Mesothelial cell of epicardium (in vitro differentiated cells): Measurements from ENCODE around the gene NUP93. TPM values are rescaled to one million over a fixed set of nuclear protein-coding genes. Genes with fewer than 3 reads are reported as not detected.

ENCODE experiments used
- DNase-seq, 2 experiments: peaks; one replicate each; pipeline ENCODE4 v3.0.0; 2021; ENCODE audit warnings: low spot score in 2 of 2; ENCODE audit not compliant: unreplicated experiment in 2 of 2
- H3K27ac Mint-ChIP-seq: 2 replicates; pipeline ENCODE4 v1.8.0; 2021; ENCODE audit warnings: mixed read lengths
- H3K27me3 Mint-ChIP-seq: 2 replicates; pipeline ENCODE4 v1.8.0; 2021; ENCODE audit warnings: low read depth, mixed read lengths
- H3K36me3 Mint-ChIP-seq: 2 replicates; pipeline ENCODE4 v1.8.0; 2021; ENCODE audit warnings: mixed read lengths
- H3K4me1 Mint-ChIP-seq: 2 replicates; pipeline ENCODE4 v1.8.0; 2021; ENCODE audit warnings: mixed read lengths
- H3K4me3 Mint-ChIP-seq: 2 replicates; pipeline ENCODE4 v1.8.0; 2021; ENCODE audit warnings: mild to moderate bottlenecking, moderate library complexity, mixed read lengths
- H3K9me3 Mint-ChIP-seq: 2 replicates; pipeline ENCODE4 v1.8.0; 2021; ENCODE audit warnings: mixed read lengths
- CTCF ChIP-seq: fragments of 200-600 bp; sonication (generic); IDR thresholded peaks from one replicate; pipeline ENCODE4 v1.5.0; 2021; ENCODE audit warnings: antibody characterized with exemption; ENCODE audit not compliant: unreplicated experiment
- total RNA-seq: library from RNA; stranded (reverse); gene quantifications from 3 replicates; pipeline ENCODE4 v1.2.1, GENCODE V29; 2021

NUP93 gene
- total RNA-seq, 1 donor from 2014 or later, result 74.6 TPM

DNA sequence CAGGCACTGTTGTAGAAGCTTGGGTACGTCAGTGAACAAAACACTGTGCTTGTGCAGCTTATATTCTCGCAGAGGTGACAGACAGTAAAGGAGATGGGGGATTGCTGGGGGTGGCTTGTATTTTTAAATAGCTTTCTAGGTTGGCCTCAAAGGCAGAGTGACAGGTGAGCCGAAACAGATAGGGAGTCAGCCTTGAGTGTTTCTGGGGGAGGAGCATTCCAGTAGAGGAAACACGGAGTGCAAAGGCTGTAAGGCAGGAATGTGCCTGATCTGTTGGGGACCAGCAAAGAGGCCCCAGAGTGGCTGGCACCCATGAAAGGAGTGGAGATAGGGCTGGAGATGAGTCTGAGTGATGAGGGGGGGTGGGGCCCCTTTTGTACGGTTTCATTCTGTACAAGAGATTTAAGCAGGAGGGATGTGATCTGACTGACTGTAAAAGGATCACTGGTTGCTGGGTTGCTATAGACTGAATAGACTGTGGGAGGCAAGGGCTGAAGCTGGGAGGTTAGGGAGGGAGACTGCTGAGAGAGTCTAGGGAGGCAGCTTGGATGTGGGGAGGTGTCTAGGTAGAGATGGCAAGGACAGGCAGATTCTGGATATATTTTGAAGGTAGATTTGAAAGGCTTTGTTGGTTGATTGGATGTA, 15.2 kb downstream of the NUP93 start:
- peaks cover 49% of the 10 kb centered on the region for H3K4me1 Mint-ChIP-seq
- no peaks in the 10 kb centered on the region for H3K27me3 Mint-ChIP-seq

DNA sequence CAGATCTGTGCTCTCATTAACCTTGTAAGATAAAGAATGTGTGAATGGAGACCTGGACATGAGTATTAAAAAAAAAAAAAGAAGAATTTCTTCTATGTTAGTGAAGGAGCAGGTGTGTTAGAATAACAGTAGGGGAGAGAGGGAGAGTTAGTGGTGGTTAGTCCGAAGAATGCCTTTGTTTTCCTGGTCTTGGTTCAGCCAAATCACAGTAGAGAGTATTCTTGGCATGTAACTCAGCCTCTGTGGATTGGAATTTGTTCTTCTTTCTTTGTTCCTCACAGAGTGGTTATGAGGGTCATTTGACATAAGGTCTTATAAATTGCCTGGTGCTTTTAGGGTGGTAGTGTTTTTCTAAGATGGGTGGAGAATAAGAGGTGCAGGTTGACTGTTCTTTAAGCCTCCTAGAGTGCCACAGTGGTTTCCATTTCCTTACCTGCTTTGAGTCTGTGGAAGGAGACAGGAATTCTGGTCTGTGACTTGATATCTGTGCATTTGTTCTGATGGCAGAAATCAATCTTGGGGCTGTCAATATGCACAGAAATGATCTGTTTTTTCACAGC, 17.6 kb downstream of the NUP93 start:
- no peaks in the 10 kb centered on the region for H3K27me3 Mint-ChIP-seq
- no peak overlapping the region for H3K4me3 Mint-ChIP-seq
- DNase-seq, result no peak
- peaks cover 41% of the 10 kb centered on the region for H3K4me1 Mint-ChIP-seq
- TF ChIP-seq CTCF, result no peak
- H3K9me3 Mint-ChIP-seq, result peaks cover 4% of the 10 kb centered on the region
- H3K36me3 Mint-ChIP-seq, result peaks cover 8% of the 10 kb centered on the region
- peak overlapping the region; percentile 52 for H3K27ac Mint-ChIP-seq

More for the DNA sequence above, 15.2 kb downstream of the NUP93 start:
- no peaks in the 10 kb centered on the region for H3K9me3 Mint-ChIP-seq
- H3K36me3 Mint-ChIP-seq, result peaks cover 3% of the 10 kb centered on the region
- peak overlapping the region; percentile 0 for H3K4me3 Mint-ChIP-seq
- H3K27ac Mint-ChIP-seq, result peak overlapping the region; percentile 58
- no peak for TF ChIP-seq CTCF
- DNase-seq, result no peak

DNA sequence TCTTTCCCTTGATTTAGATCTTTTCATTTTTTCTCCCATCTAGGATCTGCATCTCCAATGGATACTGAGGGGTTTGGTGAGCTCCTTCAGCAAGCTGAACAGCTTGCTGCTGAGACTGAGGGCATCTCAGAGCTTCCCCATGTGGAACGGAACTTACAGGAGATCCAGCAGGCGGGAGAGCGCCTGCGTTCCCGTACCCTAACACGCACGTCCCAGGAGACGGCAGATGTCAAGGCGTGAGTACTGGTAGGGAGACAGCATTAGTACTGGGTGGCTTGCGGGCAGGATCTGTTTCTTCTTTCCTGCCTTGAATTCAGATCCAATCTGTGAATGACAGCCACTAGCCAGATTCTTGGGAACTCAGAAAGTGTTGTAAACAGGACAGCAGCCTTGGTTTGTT, 18.3 kb downstream of the NUP93 start:
- Mint-ChIP-seq H3K27me3 (no peaks in the 10 kb centered on the region), H3K27ac (peak overlapping the region; percentile 35), H3K9me3 (peaks cover 11% of the 10 kb centered on the region), H3K4me1 (peaks cover 38% of the 10 kb centered on the region), H3K4me3 (no peak overlapping the region), H3K36me3 (peaks cover 11% of the 10 kb centered on the region)
- DNase-seq, result no peak
- no peak for TF ChIP-seq CTCF

- Mint-ChIP-seq H3K4me1 (peaks cover 33% of the 10 kb centered on the region), H3K27me3 (no peaks in the 10 kb centered on the region), H3K4me3 (no peak overlapping the region), H3K36me3 (peaks cover 17% of the 10 kb centered on the region), H3K9me3 (peaks cover 17% of the 10 kb centered on the region), H3K27ac (no peak overlapping the region)
- DNase-seq, result no peak
- no peak for TF ChIP-seq CTCF
These were observed 18.9 kb downstream of the NUP93 start for GRCh38 chr16:56748826-56749225.

GRCh38 chr16:56749672-56750491, 20.0 kb downstream of the NUP93 start:
- peaks cover 25% of the 10 kb centered on the region for H3K4me1 Mint-ChIP-seq
- no peak for TF ChIP-seq CTCF
- peaks cover 21% of the 10 kb centered on the region for H3K36me3 Mint-ChIP-seq
- H3K27me3 Mint-ChIP-seq, result no peaks in the 10 kb centered on the region
- no peak overlapping the region for H3K4me3 Mint-ChIP-seq
- peaks cover 23% of the 10 kb centered on the region for H3K9me3 Mint-ChIP-seq
- no peak overlapping the region for H3K27ac Mint-ChIP-seq
- DNase-seq, result no peak
